Testis (tissue), 3 donors: ENCODE measurements around the gene SLCO3A1. TPM values are rescaled to one million over a fixed set of nuclear protein-coding genes. Genes with fewer than 3 reads are reported as not detected.

ENCODE experiments used
- DNase-seq: peaks from one replicate; pipeline ENCODE4 v3.0.0-alpha.2; 2019
- H3K27ac ChIP-seq, 2 donors: fragments of 200-600 bp; sonication (generic); one replicate each; pipeline ENCODE4 v1.5.1; 2019
- H3K27me3 ChIP-seq: fragments of 200-600 bp; sonication (generic); one replicate; pipeline ENCODE4 v1.5.1; 2019
- H3K36me3 ChIP-seq: fragments of 200-600 bp; sonication (generic); one replicate; pipeline ENCODE4 v1.5.1; 2017; ENCODE audit warnings: low read depth; ENCODE audit errors: missing control alignments
- H3K4me1 ChIP-seq: fragments of 200-600 bp; sonication (generic); one replicate; pipeline ENCODE4 v1.5.1; 2019
- H3K4me3 ChIP-seq, 2 donors: fragments of 200-600 bp; sonication (generic); one replicate each; pipeline ENCODE4 v1.5.1; 2017 to 2019
- H3K9me3 ChIP-seq: fragments of 200-600 bp; sonication (generic); one replicate; pipeline ENCODE4 v1.5.1; 2017
- POLR2A ChIP-seq: fragments of 450-650 bp; IDR thresholded peaks from one replicate; pipeline ENCODE4 v1.6.1; 2017; ENCODE audit warnings: antibody characterized with exemption, mild to moderate bottlenecking, moderate library complexity
- WGBS, 2 donors: methylation state at CpG; one replicate each; pipeline ENCODE4 v1.1.5; 2018; 5-methylcytosine and 5-hydroxymethylcytosine counted together
- intact Hi-C: fragments of 100-400 bp; cut with DNase I; formaldehyde crosslinking; loops from one replicate; pipeline ENCODE4 v1.15.1; 2023; ENCODE audit warnings: low total_unique reads
- polyA plus RNA-seq: library from polyadenylated mRNA; stranded (reverse); fragments of 350-450 nt; fragmentation: Illumina TruSeq; extraction: RNeasy Lipid Tissue Mini Kit (QIAGEN cat#74804); gene quantifications from one replicate; pipeline ENCODE4 v1.2.3, GENCODE V29; 2014; ENCODE audit warnings: low read depth, low replicate concordance; ENCODE audit not compliant: insufficient read depth
- total RNA-seq, 2 donors: library from RNA; depleted of rRNA; stranded (reverse); fragments of >200 nt; gene quantifications; one replicate each; pipeline ENCODE4 v1.2.3, GENCODE V29; 2016
- TF ChIP-seq, protein P1 (sequence below), 3 experiments: fragments of 450-650 bp in 2 of 3; fragments of 200-600 bp in 1 of 3; sonication (generic) in 1 of 3; IDR thresholded peaks; one replicate each; pipeline ENCODE4 v1.5.1; 2016 to 2019; ENCODE audit warnings: antibody characterized with exemption in 3 of 3, mild to moderate bottlenecking in 2 of 3, moderate library complexity in 1 of 3

SLCO3A1 gene
- total and polyA plus RNA-seq, 3 donors from 2014 or later: 76.3 to 144 (median 77.2) TPM

DNA sequence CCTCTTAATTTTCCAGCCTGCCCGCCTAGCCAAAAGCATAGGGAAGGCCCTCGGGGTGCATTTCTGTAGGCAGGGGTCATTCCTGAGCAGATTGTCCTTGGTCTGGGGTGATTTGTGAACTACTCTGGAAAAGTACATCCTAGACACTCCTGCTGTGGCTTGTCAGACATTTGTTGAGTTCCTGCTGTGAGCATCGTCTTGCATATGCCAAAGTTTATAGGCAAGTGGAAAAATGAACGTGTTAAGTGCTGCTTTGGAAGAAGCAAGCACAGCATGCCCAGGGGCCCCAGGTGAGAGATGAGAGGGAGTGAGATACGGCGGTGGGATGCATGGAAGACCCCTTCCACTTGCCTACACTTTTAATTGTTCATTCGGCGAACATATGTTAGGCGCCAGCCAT is 302.4 kb downstream of the SLCO3A1 start:
- intact Hi-C loops: no loop called here
- DNase-seq: no peak
- no peaks in the 10 kb centered on the region for H3K27me3 ChIP-seq
- H3K36me3 ChIP-seq: no peaks in the 10 kb centered on the region
- H3K4me3 ChIP-seq: no peak overlapping the region
- no peak for TF ChIP-seq POLR2A
- TF ChIP-seq, protein P1, sequence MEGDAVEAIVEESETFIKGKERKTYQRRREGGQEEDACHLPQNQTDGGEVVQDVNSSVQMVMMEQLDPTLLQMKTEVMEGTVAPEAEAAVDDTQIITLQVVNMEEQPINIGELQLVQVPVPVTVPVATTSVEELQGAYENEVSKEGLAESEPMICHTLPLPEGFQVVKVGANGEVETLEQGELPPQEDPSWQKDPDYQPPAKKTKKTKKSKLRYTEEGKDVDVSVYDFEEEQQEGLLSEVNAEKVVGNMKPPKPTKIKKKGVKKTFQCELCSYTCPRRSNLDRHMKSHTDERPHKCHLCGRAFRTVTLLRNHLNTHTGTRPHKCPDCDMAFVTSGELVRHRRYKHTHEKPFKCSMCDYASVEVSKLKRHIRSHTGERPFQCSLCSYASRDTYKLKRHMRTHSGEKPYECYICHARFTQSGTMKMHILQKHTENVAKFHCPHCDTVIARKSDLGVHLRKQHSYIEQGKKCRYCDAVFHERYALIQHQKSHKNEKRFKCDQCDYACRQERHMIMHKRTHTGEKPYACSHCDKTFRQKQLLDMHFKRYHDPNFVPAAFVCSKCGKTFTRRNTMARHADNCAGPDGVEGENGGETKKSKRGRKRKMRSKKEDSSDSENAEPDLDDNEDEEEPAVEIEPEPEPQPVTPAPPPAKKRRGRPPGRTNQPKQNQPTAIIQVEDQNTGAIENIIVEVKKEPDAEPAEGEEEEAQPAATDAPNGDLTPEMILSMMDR (IDR thresholded peaks at IDR 0.05): no peak
- no peaks in the 10 kb centered on the region for H3K4me1 ChIP-seq
- no peaks in the 10 kb centered on the region for H3K9me3 ChIP-seq
- 89 to 90% methylated on average over 9 of the region's 9 CpGs for WGBS, 2 donors
- no peak overlapping the region for H3K27ac ChIP-seq

DNA sequence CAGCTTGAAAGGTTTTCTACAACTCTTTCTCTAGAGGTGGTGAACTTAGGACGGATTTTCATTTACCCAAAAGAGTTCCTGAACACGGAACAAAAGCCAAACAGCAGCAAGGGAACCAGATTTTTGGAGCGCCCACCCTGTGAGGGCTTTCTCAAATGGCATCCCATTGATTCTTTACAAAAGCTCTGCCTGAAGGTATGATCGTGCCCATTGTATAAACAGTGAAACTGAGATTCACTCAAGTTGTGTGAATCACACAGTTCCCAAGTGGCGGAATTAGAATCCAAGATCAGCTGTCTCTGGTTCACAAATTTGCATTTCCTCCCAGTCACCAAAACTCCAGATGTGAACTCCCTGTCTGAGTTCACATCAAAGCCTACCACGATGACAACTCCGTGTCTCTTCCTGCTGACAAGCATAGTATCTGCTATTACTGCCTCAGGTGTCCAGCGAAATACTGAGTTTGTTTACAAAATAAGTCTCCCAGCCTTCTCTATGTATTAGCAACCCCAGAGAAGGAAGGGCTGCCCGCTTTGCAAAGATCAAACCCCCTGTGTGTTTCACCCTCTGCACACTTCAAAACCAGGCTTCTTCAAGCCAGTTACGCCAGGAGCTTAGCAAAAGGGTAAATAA is 304.3 kb downstream of the SLCO3A1 start:
- H3K36me3 ChIP-seq: no peaks in the 10 kb centered on the region
- no peak overlapping the region for H3K4me3 ChIP-seq
- no peak overlapping the region for H3K27ac ChIP-seq
- H3K4me1 ChIP-seq: no peaks in the 10 kb centered on the region
- 89 to 95% methylated on average over 10 of the region's 10 CpGs for WGBS, 2 donors
- TF ChIP-seq POLR2A: no peak
- TF ChIP-seq, protein P1 (IDR thresholded peaks at IDR 0.05): no peak
- no peaks in the 10 kb centered on the region for H3K9me3 ChIP-seq
- H3K27me3 ChIP-seq: no peaks in the 10 kb centered on the region
- intact Hi-C loops: no loop called here
- no peak for DNase-seq

DNA sequence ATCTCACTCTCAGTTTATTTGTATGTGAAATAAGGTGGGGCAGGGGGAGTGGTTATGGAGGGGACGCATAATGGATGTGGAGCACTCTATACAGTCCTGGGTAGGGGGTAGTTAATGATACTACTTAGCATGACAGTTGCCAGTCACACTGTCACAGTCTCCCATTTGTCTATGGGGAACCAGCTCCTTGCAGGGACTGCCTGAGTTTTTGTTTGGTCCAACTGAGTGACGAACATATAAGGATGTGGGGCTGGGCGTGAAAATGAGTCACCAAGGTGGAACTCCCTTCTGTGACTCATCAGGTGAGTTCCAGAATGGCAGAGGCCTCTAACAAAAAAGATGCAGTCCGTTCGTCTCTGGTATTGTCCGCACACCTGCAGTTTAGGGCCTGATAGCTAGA is 304.9 kb downstream of the SLCO3A1 start:
- Histone ChIP-seq H3K4me3 (no peak overlapping the region), H3K9me3 (no peaks in the 10 kb centered on the region), H3K27ac (no peak overlapping the region), H3K4me1 (no peaks in the 10 kb centered on the region), H3K36me3 (no peaks in the 10 kb centered on the region), H3K27me3 (no peaks in the 10 kb centered on the region)
- no peak for DNase-seq
- WGBS, 2 donors: 84 to 90% methylated on average over 6 of the region's 6 CpGs
- intact Hi-C loops: no loop called here
- no peak for TF ChIP-seq POLR2A
- TF ChIP-seq, protein P1 (IDR thresholded peaks at IDR 0.05): no peak

DNA sequence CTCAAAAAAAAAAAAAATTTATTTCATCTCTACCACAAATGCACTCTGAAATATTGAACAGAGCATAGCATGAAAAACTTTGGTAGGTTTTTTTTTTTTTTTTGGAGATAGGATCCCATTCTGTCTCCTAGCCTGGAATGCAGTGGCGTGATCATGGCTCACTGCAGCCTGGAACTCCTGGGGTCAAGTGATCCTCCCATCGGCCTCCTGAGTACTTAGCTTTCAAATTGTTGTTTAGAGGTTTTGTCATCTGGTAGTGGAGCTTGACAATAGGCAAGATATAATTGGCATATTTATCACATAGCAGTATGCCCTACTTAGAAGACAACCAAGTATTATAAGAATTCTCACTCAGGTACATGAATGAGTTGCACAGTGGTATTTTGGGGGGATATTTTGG is 306.0 kb downstream of the SLCO3A1 start:
- DNase-seq: no peak
- Histone ChIP-seq H3K36me3 (no peaks in the 10 kb centered on the region), H3K9me3 (no peaks in the 10 kb centered on the region), H3K4me1 (no peaks in the 10 kb centered on the region), H3K27me3 (no peaks in the 10 kb centered on the region), H3K4me3 (no peak overlapping the region), H3K27ac (no peak overlapping the region)
- 92 to 97% methylated on average over 2 of the region's 2 CpGs for WGBS, 2 donors
- no peak for TF ChIP-seq POLR2A
- TF ChIP-seq, protein P1 (IDR thresholded peaks at IDR 0.05): no peak
- intact Hi-C loops: no loop called here
